ENCODE measurements around the gene IL36G.

IL36G gene

DNA sequence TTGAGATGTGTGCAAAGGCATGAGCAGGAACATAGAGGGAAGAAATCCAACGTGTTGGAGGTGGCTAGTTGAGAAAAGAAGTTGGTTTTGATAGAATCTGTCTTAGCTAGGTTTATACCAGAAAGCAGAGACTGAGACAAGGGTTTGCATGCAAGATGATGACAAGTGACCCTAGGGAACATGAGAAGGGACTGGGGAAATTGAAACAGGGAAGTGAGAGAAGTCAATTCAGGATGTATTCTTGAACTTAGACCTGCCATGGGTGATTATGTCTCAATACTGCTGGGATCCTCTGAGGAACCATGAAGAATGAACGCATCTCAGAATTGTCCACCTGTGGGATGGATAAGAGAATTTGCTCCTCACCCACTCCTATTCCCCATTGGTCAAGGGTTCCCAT, 47.9 kb downstream of the IL36G start:
- DNase-seq, result no peak

DNA sequence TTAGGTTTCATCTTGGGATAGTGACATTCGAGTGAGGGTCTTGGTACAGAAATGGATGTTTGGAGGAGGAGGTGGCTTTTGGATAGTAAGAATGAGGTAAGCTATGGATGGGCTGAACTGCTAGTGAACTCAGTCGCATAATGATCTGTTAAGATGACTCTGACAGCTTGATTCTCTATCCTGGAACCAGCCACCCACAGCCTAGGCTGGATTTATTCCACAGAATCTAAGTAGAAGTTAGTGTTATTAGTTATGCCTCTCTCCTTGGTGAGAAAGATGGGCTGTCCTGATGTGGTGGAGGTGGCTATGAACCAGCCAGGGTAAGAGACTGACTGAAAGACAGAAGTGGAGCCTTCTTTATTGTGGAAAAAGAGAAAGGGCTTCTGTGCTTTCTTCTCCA, 49.9 kb downstream of the IL36G start:
- DNase-seq, result no peak

DNA sequence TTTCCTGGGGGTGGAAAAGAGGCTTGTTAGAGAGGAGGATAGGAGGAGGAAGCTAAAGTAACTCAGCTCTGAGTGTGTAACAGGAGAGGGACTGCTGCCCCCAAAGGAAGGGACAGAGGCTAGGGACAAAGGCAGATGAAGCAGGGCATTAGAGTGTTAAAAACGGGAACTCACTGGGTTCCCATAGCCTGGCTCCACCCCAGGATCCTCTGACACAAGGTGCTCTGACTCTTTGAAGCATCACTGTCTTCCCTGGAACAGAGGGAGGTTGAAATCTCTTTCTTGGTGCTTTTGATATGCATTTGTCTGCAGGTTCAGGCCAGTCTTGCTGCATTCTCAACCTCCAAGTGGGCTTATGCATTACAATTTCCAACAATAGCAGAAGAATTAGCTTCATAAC, 50.3 kb downstream of the IL36G start:
- DNase-seq, result no peak

GRCh38 chr2:113032737-113033136, 54.9 kb downstream of the IL36G start:
- DNase-seq, result no peak

DNA sequence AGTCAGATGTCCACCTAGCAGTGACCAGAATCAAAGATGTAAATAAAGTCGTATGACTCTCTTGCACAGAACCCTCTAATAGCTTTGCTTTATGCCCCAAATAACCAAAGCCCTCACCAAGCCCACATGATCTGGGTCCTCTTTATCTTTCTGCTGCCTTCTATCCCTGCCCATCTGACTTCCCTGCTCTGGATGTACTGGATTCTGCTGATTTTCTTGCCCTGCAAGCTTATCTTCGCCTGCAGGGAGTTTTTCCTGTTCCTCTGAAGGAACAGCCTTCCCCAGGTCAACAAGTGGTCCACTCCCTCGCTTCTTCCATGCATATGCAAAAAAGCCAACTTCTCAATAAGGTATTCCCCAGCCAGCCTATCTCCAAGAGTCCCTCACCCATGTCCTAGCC, 56.2 kb downstream of the IL36G start:
- DNase-seq, result no peak
